Heart left ventricle (tissue), 13 donors: ENCODE data around the gene LDLRAD1.
"Not testable (repeated sequence)": the region's sequence is repeated elsewhere in the genome, so short reads cannot be mapped to it uniquely, and the experiment has no call there.

Source experiments
- POLR2A ChIP-seq, 2 donors: fragments of 450-650 bp; IDR thresholded peaks; one replicate each; pipeline ENCODE4 v1.6.1; 2017; ENCODE audit warnings: antibody characterized with exemption in 2 of 2, mild to moderate bottlenecking in 2 of 2, moderate library complexity in 2 of 2
- TF ChIP-seq, protein P1 (sequence below), 12 donors: fragments of 200-600 bp; sonication (generic) in 4 of 12; IDR thresholded peaks; one replicate each; pipeline versions ENCODE4 v1.5.0 to v1.8.0; 2018 to 2022; ENCODE audit warnings: antibody characterized with exemption in 12 of 12, mild to moderate bottlenecking in 5 of 12
- donor health status: ischemic (EF 13 %, LVEDD 7.1; RV severe dilation, severe dysfunction).
- donor health status: DM: no; HTN: yes; CAD: no.
- donor health status: DM: no; HTN: no; CAD: no.
- donor health status: ischemic (EF 25% LVEDD 6.9; RV normal size, moderate dysfunction).
- donor health status: ischemic (EF 25% LVEDD 5.7; RV mildly dilated, moderate dysfunction).
- donor health status: ischemic (EF 35%, LVEDD 5.7; RV mildly dilated, moderate dysfunction).
- donor health status: nonischemic (EF 11% LVEDD 7.7; RV severe dilation, severe dysfunction).
- donor health status: DM: yes; HTN: yes; CAD: no.
- donor health status: PGD.
- donor health status: ischemic (EF 29% LVEDD 5.4; RV normal size, mild dysfunction).
- donor health status: nonischemic (EF 23%, LVEDD 6.1; RV moderate dilation, normal function).

DNA sequence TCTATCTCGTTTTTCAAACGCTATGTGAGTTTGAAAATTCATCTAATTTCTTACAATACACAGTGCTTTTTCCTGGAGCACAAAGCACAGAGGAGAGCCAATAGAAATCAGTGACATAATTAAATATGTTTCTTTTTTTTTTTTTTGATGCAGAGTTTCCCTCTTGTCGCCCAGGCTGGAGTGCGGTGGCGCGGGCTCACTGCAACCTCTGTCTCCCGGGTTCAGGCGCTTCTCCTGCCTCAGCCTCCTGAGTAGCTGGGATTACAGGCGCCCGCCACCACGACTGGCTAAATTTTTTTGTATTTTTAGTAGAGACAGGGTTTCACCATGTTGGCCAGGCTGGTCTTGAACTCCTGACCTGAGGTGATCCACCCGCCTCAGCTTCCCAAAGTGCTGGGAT lies 32.4 kb upstream of the LDLRAD1 start:
- TF ChIP-seq, protein P1, sequence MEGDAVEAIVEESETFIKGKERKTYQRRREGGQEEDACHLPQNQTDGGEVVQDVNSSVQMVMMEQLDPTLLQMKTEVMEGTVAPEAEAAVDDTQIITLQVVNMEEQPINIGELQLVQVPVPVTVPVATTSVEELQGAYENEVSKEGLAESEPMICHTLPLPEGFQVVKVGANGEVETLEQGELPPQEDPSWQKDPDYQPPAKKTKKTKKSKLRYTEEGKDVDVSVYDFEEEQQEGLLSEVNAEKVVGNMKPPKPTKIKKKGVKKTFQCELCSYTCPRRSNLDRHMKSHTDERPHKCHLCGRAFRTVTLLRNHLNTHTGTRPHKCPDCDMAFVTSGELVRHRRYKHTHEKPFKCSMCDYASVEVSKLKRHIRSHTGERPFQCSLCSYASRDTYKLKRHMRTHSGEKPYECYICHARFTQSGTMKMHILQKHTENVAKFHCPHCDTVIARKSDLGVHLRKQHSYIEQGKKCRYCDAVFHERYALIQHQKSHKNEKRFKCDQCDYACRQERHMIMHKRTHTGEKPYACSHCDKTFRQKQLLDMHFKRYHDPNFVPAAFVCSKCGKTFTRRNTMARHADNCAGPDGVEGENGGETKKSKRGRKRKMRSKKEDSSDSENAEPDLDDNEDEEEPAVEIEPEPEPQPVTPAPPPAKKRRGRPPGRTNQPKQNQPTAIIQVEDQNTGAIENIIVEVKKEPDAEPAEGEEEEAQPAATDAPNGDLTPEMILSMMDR (IDR thresholded peaks at IDR 0.05) = not testable (repeated sequence)
- not testable (repeated sequence) for TF ChIP-seq POLR2A (IDR thresholded peaks at IDR 0.05)
